Measurements from ENCODE around the gene ZDHHC16.

ZDHHC16 gene

GRCh38 chr10:97503406-97503805 is 57.4 kb downstream of the ZDHHC16 start:
- Mint-ChIP-seq H3K36me3 (no peaks in the 10 kb centered on the region), H3K27me3 (peaks cover 13% of the 10 kb centered on the region), H3K9me3 (ENCODE audit: low read depth) (no peaks in the 10 kb centered on the region), H3K27ac (no peak overlapping the region), H3K4me1 (ENCODE audit: low read depth) (peaks cover 16% of the 10 kb centered on the region), H3K4me3 (no peak overlapping the region)

GRCh38 chr10:97505152-97505551 is 59.2 kb downstream of the ZDHHC16 start:
- H3K27me3 Mint-ChIP-seq, result peaks cover 11% of the 10 kb centered on the region
- no peaks in the 10 kb centered on the region for H3K36me3 Mint-ChIP-seq
- no peaks in the 10 kb centered on the region for H3K9me3 Mint-ChIP-seq (ENCODE audit: low read depth)
- H3K4me3 Mint-ChIP-seq, result no peak overlapping the region
- H3K27ac Mint-ChIP-seq, result no peak overlapping the region
- peaks cover 10% of the 10 kb centered on the region for H3K4me1 Mint-ChIP-seq (ENCODE audit: low read depth)

GRCh38 chr10:97506199-97506991 is 60.4 kb downstream of the ZDHHC16 start:
- Mint-ChIP-seq H3K4me3 (no peak overlapping the region), H3K36me3 (no peaks in the 10 kb centered on the region), H3K27me3 (no peaks in the 10 kb centered on the region)

More at GRCh38 chr10:97506199-97506991, 60.4 kb downstream of the ZDHHC16 start:
- Mint-ChIP-seq H3K27ac (no peak overlapping the region), H3K9me3 (ENCODE audit: low read depth) (no peaks in the 10 kb centered on the region), H3K4me1 (ENCODE audit: low read depth) (no peaks in the 10 kb centered on the region)

Data from activated naive CD8-positive, alpha-beta T cell (primary cell).